HCT116 (cell line): ENCODE results near the gene CLIC3. TPM values are rescaled to one million over a fixed set of nuclear protein-coding genes. Genes with fewer than 3 reads are reported as not detected.

ENCODE experiments used
- ATAC-seq: fragments of 200-7000 bp; cut with Tn5 transposase; 2 replicates; pipeline ENCODE4 v1.9.1; 2020; ENCODE audit warnings: mild to moderate bottlenecking, moderate library complexity
- BruUV-seq: library from RNA; stranded (reverse); fragments of 400-500 nt; replicated peaks from 2 replicates; lab custom pipeline; 2021; lab: Mats Ljungman, UMichigan
- CTCF ChIA-PET: fragments of 300-600 bp; sonication (Branson Sonifier 250); formaldehyde crosslinking; loops from one replicate; lab custom pipeline; 2021; ENCODE audit warnings: antibody characterized with exemption; lab: Charles Lee
- POLR2A ChIA-PET: fragments of 300-600, 350-600 bp; sonication (Branson Sonifier 250); formaldehyde crosslinking; loops from one replicate; lab custom pipeline; 2021; ENCODE audit warnings: antibody characterized with exemption; lab: Charles Lee
- RAD21 ChIA-PET, 2 experiments: fragments of 300-600 bp; sonication (Branson Sonifier 250); formaldehyde crosslinking; loops; one replicate each; lab custom pipeline; 2023; ENCODE audit warnings: low total read pairs in 2 of 2; ENCODE audit not compliant: uncharacterized antibody in 2 of 2, unreplicated experiment in 2 of 2, low non-redundant PET in 1 of 2; lab: Charles Lee
- DNase-seq: peaks from one replicate; pipeline ENCODE4 v3.0.0-alpha.2; 2010; ENCODE audit warnings: low read depth, low spot score
- H2AFZ ChIP-seq: fragments of 200-600 bp; shearing (Covaris generic), sonication (generic); 2 replicates; pipeline ENCODE4 v1.6.1; 2017; ENCODE audit warnings: low read depth, mixed run types, mixed read lengths, antibody characterized with exemption, low read length; ENCODE audit not compliant: poor library complexity, severe bottlenecking
- H3K27ac ChIP-seq: 2 replicates; pipeline ENCODE4 v1.5.1; 2012; ENCODE audit warnings: low read depth, low read length
- H3K27me3 ChIP-seq: fragments of 200-600 bp; sonication (generic); 2 replicates; pipeline ENCODE4 v1.6.1; 2016; ENCODE audit warnings: mixed run types, low read length, mixed read lengths; ENCODE audit not compliant: insufficient read depth
- H3K36me3 ChIP-seq, 2 experiments: fragments of 200-500 bp in 1 of 2; fragments of 200-600 bp in 1 of 2; sonication (Bioruptor generic) in 1 of 2; sonication (generic) in 1 of 2; 2 replicates each; pipeline versions ENCODE4 v1.5.1 to v1.6.1; 2014 to 2016; ENCODE audit warnings: low read length in 2 of 2, inconsistent platforms in 1 of 2, mixed read lengths in 1 of 2, mixed run types in 1 of 2; ENCODE audit not compliant: insufficient read depth in 2 of 2, control insufficient read depth in 1 of 2
- H3K4me1 ChIP-seq, 2 experiments: fragments of 200-600 bp in 1 of 2; sonication (generic) in 1 of 2; 2 replicates each; pipeline versions ENCODE4 v1.5.1 to v1.6.1; 2012 to 2017; ENCODE audit warnings: low read length in 2 of 2, inconsistent platforms in 1 of 2, mild to moderate bottlenecking in 1 of 2, mixed read lengths in 1 of 2, mixed run types in 1 of 2, moderate library complexity in 1 of 2; ENCODE audit not compliant: insufficient read depth in 2 of 2, control insufficient read depth in 1 of 2
- H3K4me2 ChIP-seq: fragments of 200-600 bp; sonication (generic); 2 replicates; pipeline ENCODE4 v1.6.1; 2017; ENCODE audit warnings: mixed run types, low read length, mixed read lengths
- H3K4me3 ChIP-seq, 2 experiments: fragments of 200-600 bp in 1 of 2; sonication (generic) in 1 of 2; replicated peaks in 1 of 2; 2 replicates each; pipeline ENCODE4 v1.5.1; 2011 to 2016; ENCODE audit warnings: low read length in 2 of 2, control low read depth in 1 of 2, low read depth in 1 of 2, mild to moderate bottlenecking in 1 of 2, mixed read lengths in 1 of 2, mixed run types in 1 of 2
- H3K79me2 ChIP-seq: fragments of 200-600 bp; sonication (generic); 2 replicates; pipeline ENCODE4 v1.6.1; 2017; ENCODE audit warnings: mild to moderate bottlenecking, mixed run types, low read length, moderate library complexity, mixed read lengths; ENCODE audit not compliant: insufficient read depth
- H3K9ac ChIP-seq: fragments of 200-600 bp; sonication (generic); 2 replicates; pipeline ENCODE4 v1.6.1; 2016; ENCODE audit warnings: low read length, mixed read lengths
- H3K9me2 ChIP-seq: fragments of 200-600 bp; sonication (generic), shearing (Covaris generic); 2 replicates; pipeline ENCODE4 v1.6.1; 2017; ENCODE audit warnings: mixed run types, mild to moderate bottlenecking, moderate library complexity; ENCODE audit not compliant: insufficient read depth
- H3K9me3 ChIP-seq, 2 experiments: fragments of 200-500 bp in 1 of 2; fragments of 200-600 bp in 1 of 2; sonication (Bioruptor generic) in 1 of 2; sonication (generic) in 1 of 2; 2 replicates each; pipeline ENCODE4 v1.6.1; 2014 to 2017; ENCODE audit warnings: low read length in 2 of 2, mixed read lengths in 2 of 2, inconsistent platforms in 1 of 2, low read depth in 1 of 2, mild to moderate bottlenecking in 1 of 2, mixed run types in 1 of 2, moderate library complexity in 1 of 2; ENCODE audit not compliant: control insufficient read depth in 1 of 2, insufficient read depth in 1 of 2
- H4K20me1 ChIP-seq: fragments of 200-600 bp; sonication (generic), shearing (Covaris generic); 2 replicates; pipeline ENCODE4 v1.6.1; 2017; ENCODE audit warnings: mixed run types, mild to moderate bottlenecking, moderate library complexity; ENCODE audit not compliant: insufficient read depth
- CBX3 ChIP-seq: IDR thresholded peaks from 2 replicates; pipeline ENCODE4 v1.6.1; 2012; ENCODE audit warnings: low read depth
- EZH2 ChIP-seq: fragments of 200-600 bp; sonication (generic); IDR thresholded peaks from 2 replicates; pipeline ENCODE4 v1.6.1; 2017; ENCODE audit warnings: antibody characterized with exemption, mixed run types
- POLR2AphosphoS5 ChIP-seq: IDR thresholded peaks from 2 replicates; pipeline ENCODE4 v1.6.1; 2011; ENCODE audit warnings: mild to moderate bottlenecking, low read depth, low read length, moderate library complexity
- SIN3A ChIP-seq: IDR thresholded peaks from 2 replicates; pipeline ENCODE4 v1.6.1; 2012; ENCODE audit warnings: low read depth
- SP1 ChIP-seq: IDR thresholded peaks from 2 replicates; pipeline ENCODE4 v1.6.1; 2012; ENCODE audit warnings: low read depth
- SRF ChIP-seq: IDR thresholded peaks from 2 replicates; pipeline ENCODE4 v1.6.1; 2012; ENCODE audit warnings: low read depth
- ZFX ChIP-seq: fragments of 450-650 bp; IDR thresholded peaks from 2 replicates; pipeline ENCODE4 v1.6.1; 2017
- intact Hi-C: fragments of 100-400 bp; cut with micrococcal nuclease; formaldehyde crosslinking; loops from 2 replicates; pipeline ENCODE4 v1.10.0; 2022
- total RNA-seq: library from RNA; stranded (reverse); gene quantifications from one replicate; pipeline ENCODE4 v1.2.1, GENCODE V29; 2021; ENCODE audit not compliant: unreplicated experiment
- TF ChIP-seq, protein P1 (sequence below): IDR thresholded peaks from 2 replicates; pipeline ENCODE4 v1.6.1; 2012; ENCODE audit warnings: low read depth
- TF ChIP-seq, protein P2 (sequence below): IDR thresholded peaks from 2 replicates; pipeline ENCODE4 v1.6.1; 2012

The CLIC3 gene
- total RNA-seq, 1 experiment from 2014 or later = 8.4 TPM

DNA sequence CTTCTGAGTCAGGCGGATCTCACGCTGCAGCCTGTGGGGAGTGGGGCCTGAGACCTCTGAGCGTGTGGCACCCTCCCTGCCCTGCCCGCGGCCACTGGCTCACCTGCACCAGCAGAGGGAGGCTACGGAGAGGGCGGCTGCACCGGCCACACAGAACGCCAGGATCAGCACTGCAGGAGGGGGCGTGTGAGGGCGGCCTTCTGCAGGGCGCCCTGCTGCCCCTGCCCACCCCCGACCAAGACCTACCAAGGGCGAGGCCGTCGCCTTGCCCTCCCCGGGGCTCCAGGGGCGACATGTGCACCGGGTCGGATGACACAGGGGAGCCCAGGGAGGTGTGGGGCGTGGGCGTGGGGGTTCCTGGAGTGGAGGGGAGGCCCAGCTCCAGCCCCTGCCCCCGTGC is 44.2 kb upstream of the CLIC3 start:
- Histone ChIP-seq H3K9me3 (no peaks in the 10 kb centered on the region), H3K9me2 (no peaks in the 10 kb centered on the region), H3K4me1 (peaks cover 12 to 22% of the 10 kb centered on the region in 2 experiments), H3K27me3 (no peaks in the 10 kb centered on the region), H2AFZ (no peak overlapping the region), H3K36me3 (peaks cover 3 to 7% of the 10 kb centered on the region in 2 experiments; a peak in 2 of 4 replicates), H3K4me2 (no peak overlapping the region), H3K9ac (no peak overlapping the region), H3K79me2 (peaks cover 24% of the 10 kb centered on the region; the same call in 1 of the 2 replicates), H3K4me3 (no peak overlapping the region), H3K27ac (no peak overlapping the region), H4K20me1 (no peaks in the 10 kb centered on the region)
- ATAC-seq (no peak), DNase-seq (no peak)
- POLR2A ChIA-PET = no interaction called here
- CTCF ChIA-PET = no interaction called here
- RAD21 ChIA-PET = no interaction called here
- intact Hi-C loops = no loop called here
- BruUV-seq = no TSS peak
- TF ChIP-seq, protein P1, sequence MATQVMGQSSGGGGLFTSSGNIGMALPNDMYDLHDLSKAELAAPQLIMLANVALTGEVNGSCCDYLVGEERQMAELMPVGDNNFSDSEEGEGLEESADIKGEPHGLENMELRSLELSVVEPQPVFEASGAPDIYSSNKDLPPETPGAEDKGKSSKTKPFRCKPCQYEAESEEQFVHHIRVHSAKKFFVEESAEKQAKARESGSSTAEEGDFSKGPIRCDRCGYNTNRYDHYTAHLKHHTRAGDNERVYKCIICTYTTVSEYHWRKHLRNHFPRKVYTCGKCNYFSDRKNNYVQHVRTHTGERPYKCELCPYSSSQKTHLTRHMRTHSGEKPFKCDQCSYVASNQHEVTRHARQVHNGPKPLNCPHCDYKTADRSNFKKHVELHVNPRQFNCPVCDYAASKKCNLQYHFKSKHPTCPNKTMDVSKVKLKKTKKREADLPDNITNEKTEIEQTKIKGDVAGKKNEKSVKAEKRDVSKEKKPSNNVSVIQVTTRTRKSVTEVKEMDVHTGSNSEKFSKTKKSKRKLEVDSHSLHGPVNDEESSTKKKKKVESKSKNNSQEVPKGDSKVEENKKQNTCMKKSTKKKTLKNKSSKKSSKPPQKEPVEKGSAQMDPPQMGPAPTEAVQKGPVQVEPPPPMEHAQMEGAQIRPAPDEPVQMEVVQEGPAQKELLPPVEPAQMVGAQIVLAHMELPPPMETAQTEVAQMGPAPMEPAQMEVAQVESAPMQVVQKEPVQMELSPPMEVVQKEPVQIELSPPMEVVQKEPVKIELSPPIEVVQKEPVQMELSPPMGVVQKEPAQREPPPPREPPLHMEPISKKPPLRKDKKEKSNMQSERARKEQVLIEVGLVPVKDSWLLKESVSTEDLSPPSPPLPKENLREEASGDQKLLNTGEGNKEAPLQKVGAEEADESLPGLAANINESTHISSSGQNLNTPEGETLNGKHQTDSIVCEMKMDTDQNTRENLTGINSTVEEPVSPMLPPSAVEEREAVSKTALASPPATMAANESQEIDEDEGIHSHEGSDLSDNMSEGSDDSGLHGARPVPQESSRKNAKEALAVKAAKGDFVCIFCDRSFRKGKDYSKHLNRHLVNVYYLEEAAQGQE = no peak
- no peak for TF ChIP-seq SIN3A
- TF ChIP-seq ZFX = no peak
- no peak for TF ChIP-seq EZH2
- no peak for TF ChIP-seq SRF
- TF ChIP-seq, protein P2, sequence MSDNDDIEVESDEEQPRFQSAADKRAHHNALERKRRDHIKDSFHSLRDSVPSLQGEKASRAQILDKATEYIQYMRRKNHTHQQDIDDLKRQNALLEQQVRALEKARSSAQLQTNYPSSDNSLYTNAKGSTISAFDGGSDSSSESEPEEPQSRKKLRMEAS = no peak
- TF ChIP-seq CBX3 = no peak
- TF ChIP-seq SP1 = no peak
- no peak for TF ChIP-seq POLR2AphosphoS5
